HEK293 (cell line): Measurements from ENCODE around the gene RETREG2.

Experiments used
- BCL11A ChIP-seq: fragments of 450-650 bp; formaldehyde crosslinking; IDR thresholded peaks from 2 replicates; pipeline ENCODE4 v1.5.1; 2016; ENCODE audit warnings: low read depth, missing biosample characterization, missing genetic modification characterization
- BCL11B ChIP-seq: fragments of 450-650 bp; formaldehyde crosslinking; IDR thresholded peaks from 2 replicates; pipeline ENCODE4 v1.5.1; 2016; ENCODE audit warnings: low read depth, missing biosample characterization, missing genetic modification characterization
- IKZF3 ChIP-seq: fragments of 450-650 bp; IDR thresholded peaks from 2 replicates; pipeline ENCODE4 v1.5.0; 2018; ENCODE audit warnings: missing biosample characterization, mild to moderate bottlenecking, missing genetic modification characterization, moderate library complexity
- KLF10 ChIP-seq: fragments of 450-650 bp; IDR thresholded peaks from 2 replicates; pipeline ENCODE4 v1.5.1; 2018; ENCODE audit warnings: missing biosample characterization, mild to moderate bottlenecking, missing genetic modification characterization
- KLF17 ChIP-seq: fragments of 450-650 bp; formaldehyde crosslinking; IDR thresholded peaks from 2 replicates; pipeline ENCODE4 v1.5.1; 2016; ENCODE audit warnings: missing biosample characterization, missing genetic modification characterization
- KLF8 ChIP-seq: fragments of 450-650 bp; formaldehyde crosslinking; IDR thresholded peaks from 2 replicates; pipeline ENCODE4 v1.5.1; 2016; ENCODE audit warnings: missing biosample characterization, missing genetic modification characterization
- OVOL3 ChIP-seq: fragments of 450-650 bp; formaldehyde crosslinking; IDR thresholded peaks from 2 replicates; pipeline ENCODE4 v1.5.1; 2016; ENCODE audit warnings: missing biosample characterization, missing genetic modification characterization
- PRDM1 ChIP-seq: fragments of 450-650 bp; formaldehyde crosslinking; IDR thresholded peaks from 2 replicates; pipeline ENCODE4; 2016; ENCODE audit warnings: missing biosample characterization, missing genetic modification characterization
- REST ChIP-seq: fragments of 450-650 bp; formaldehyde crosslinking; IDR thresholded peaks from 2 replicates; pipeline ENCODE4 v1.5.1; 2016; ENCODE audit warnings: missing biosample characterization, missing genetic modification characterization
- ZBTB17 ChIP-seq: fragments of 450-650 bp; formaldehyde crosslinking; IDR thresholded peaks from 2 replicates; pipeline ENCODE4 v1.5.1; 2016; ENCODE audit warnings: missing biosample characterization, missing genetic modification characterization
- ZBTB44 ChIP-seq: fragments of 450-650 bp; IDR thresholded peaks from 2 replicates; pipeline ENCODE4 v1.5.1; 2018; ENCODE audit warnings: missing biosample characterization, mild to moderate bottlenecking, missing genetic modification characterization
- ZBTB49 ChIP-seq: fragments of 450-650 bp; formaldehyde crosslinking; IDR thresholded peaks from 2 replicates; pipeline ENCODE4 v1.5.1; 2016; ENCODE audit warnings: missing biosample characterization, missing genetic modification characterization, low read depth
- ZEB2 ChIP-seq: fragments of 450-650 bp; formaldehyde crosslinking; IDR thresholded peaks from 2 replicates; pipeline ENCODE4 v1.5.1; 2016; ENCODE audit warnings: missing biosample characterization, missing genetic modification characterization
- ZFHX2 ChIP-seq: fragments of 450-650 bp; formaldehyde crosslinking; conservative IDR thresholded peaks from 2 replicates; pipeline ENCODE4 v1.5.1; 2016; ENCODE audit warnings: missing biosample characterization, missing genetic modification characterization
- ZFP37 ChIP-seq: fragments of 450-650 bp; formaldehyde crosslinking; IDR thresholded peaks from 2 replicates; pipeline ENCODE4 v1.5.1; 2016; ENCODE audit warnings: missing biosample characterization, missing genetic modification characterization
- ZFP69B ChIP-seq: fragments of 450-650 bp; formaldehyde crosslinking; IDR thresholded peaks from 2 replicates; pipeline ENCODE4 v1.5.1; 2016; ENCODE audit warnings: missing biosample characterization, missing genetic modification characterization
- ZNF10 ChIP-seq: fragments of 450-650 bp; formaldehyde crosslinking; IDR thresholded peaks from 2 replicates; pipeline ENCODE4 v1.5.1; 2017; ENCODE audit warnings: missing biosample characterization, missing genetic modification characterization
- ZNF202 ChIP-seq: fragments of 450-650 bp; formaldehyde crosslinking; IDR thresholded peaks from 2 replicates; pipeline ENCODE4 v1.5.1; 2016; ENCODE audit warnings: missing biosample characterization, missing genetic modification characterization, borderline replicate concordance
- ZNF24 ChIP-seq: fragments of 450-650 bp; formaldehyde crosslinking; IDR thresholded peaks from 2 replicates; pipeline ENCODE4 v1.5.1; 2016; ENCODE audit warnings: missing biosample characterization, missing genetic modification characterization
- ZNF274 ChIP-seq, 2 experiments: fragments of 200-500 bp in 1 of 2; fragments of 450-650 bp in 1 of 2; sonication (Bioruptor generic) in 1 of 2; formaldehyde crosslinking in 1 of 2; IDR thresholded peaks; 2 replicates each; pipeline versions ENCODE4 v1.5.1 to v1.6.1; 2014 to 2016; ENCODE audit warnings: borderline replicate concordance in 1 of 2, inconsistent platforms in 1 of 2, low read length in 1 of 2, missing biosample characterization in 1 of 2, missing genetic modification characterization in 1 of 2
- ZNF311 ChIP-seq: fragments of 450-650 bp; formaldehyde crosslinking; IDR thresholded peaks from 2 replicates; pipeline ENCODE4 v1.5.1; 2017; ENCODE audit warnings: missing biosample characterization, missing genetic modification characterization, borderline replicate concordance
- ZNF404 ChIP-seq: fragments of 450-650 bp; formaldehyde crosslinking; IDR thresholded peaks from 2 replicates; pipeline ENCODE4 v1.5.1; 2017; ENCODE audit warnings: missing biosample characterization, missing genetic modification characterization
- ZNF501 ChIP-seq: fragments of 450-650 bp; formaldehyde crosslinking; IDR thresholded peaks from 2 replicates; pipeline ENCODE4 v1.5.1; 2016; ENCODE audit warnings: missing biosample characterization, missing genetic modification characterization
- ZNF530 ChIP-seq: fragments of 450-650 bp; formaldehyde crosslinking; IDR thresholded peaks from 2 replicates; pipeline ENCODE4 v1.5.1; 2016; ENCODE audit warnings: low read depth, missing biosample characterization, missing genetic modification characterization
- ZNF558 ChIP-seq: fragments of 450-650 bp; formaldehyde crosslinking; IDR thresholded peaks from 2 replicates; pipeline ENCODE4 v1.5.1; 2016; ENCODE audit warnings: missing biosample characterization, missing genetic modification characterization
- ZNF610 ChIP-seq: fragments of 450-650 bp; formaldehyde crosslinking; IDR thresholded peaks from 2 replicates; pipeline ENCODE4 v1.5.1; 2016; ENCODE audit warnings: missing biosample characterization, missing genetic modification characterization, borderline replicate concordance
- ZNF692 ChIP-seq: fragments of 450-650 bp; formaldehyde crosslinking; IDR thresholded peaks from 2 replicates; pipeline ENCODE4 v1.5.1; 2016; ENCODE audit warnings: missing biosample characterization, missing genetic modification characterization
- ZNF777 ChIP-seq: fragments of 450-650 bp; formaldehyde crosslinking; IDR thresholded peaks from 2 replicates; pipeline ENCODE4 v1.5.1; 2017; ENCODE audit warnings: missing biosample characterization, missing genetic modification characterization, borderline replicate concordance
- ZNF792 ChIP-seq: fragments of 450-650 bp; formaldehyde crosslinking; IDR thresholded peaks from 2 replicates; pipeline ENCODE4 v1.5.1; 2016; ENCODE audit warnings: missing biosample characterization, missing genetic modification characterization
- ZNF837 ChIP-seq: fragments of 450-650 bp; formaldehyde crosslinking; IDR thresholded peaks from 2 replicates; pipeline ENCODE4 v1.5.1; 2016; ENCODE audit warnings: missing biosample characterization, missing genetic modification characterization

Gene RETREG2

GRCh38 chr2:219160186-219161017 lies 17.7 kb upstream of the RETREG2 start, which contains the start of gene NHEJ1 (continued):
- peak; percentile 65; the same call in 1 of the 2 replicates for TF ChIP-seq ZNF501 (tag by site-specific recombination)
- TF ChIP-seq ZNF777, result no peak
- TF ChIP-seq ZNF274 (IDR thresholded peaks at IDR 0.05; ENCODE audit: low read length), result no peak
- no peak for TF ChIP-seq ZNF274 (tag by site-specific recombination; IDR thresholded peaks at IDR 0.05; ENCODE audit: borderline replicate concordance)
- no peak for TF ChIP-seq IKZF3
- TF ChIP-seq REST (tag by site-specific recombination), result 0 out of 2 replicates have a peak, but pooled peaks have one; percentile 18
- peak; percentile 80 for TF ChIP-seq KLF8 (tag by site-specific recombination)
- TF ChIP-seq BCL11A (tag by site-specific recombination), result no peak
- 0 out of 2 replicates have a peak, but pooled peaks have one; percentile 38 for TF ChIP-seq ZEB2
- TF ChIP-seq ZNF792 (tag by site-specific recombination), result no peak
- TF ChIP-seq KLF17 (tag by site-specific recombination), result peak; percentile 57; the same call in 1 of the 2 replicates
- TF ChIP-seq PRDM1 (tag by site-specific recombination), result peak; percentile 62
- peak; percentile 65 for TF ChIP-seq ZFHX2 (tag by site-specific recombination)
- no peak for TF ChIP-seq OVOL3 (tag by site-specific recombination)
- peak; percentile 97 for TF ChIP-seq ZNF692 (tag by site-specific recombination)
- TF ChIP-seq ZBTB49 (tag by site-specific recombination), result no peak
- TF ChIP-seq ZNF24 (tag by site-specific recombination), result no peak
- TF ChIP-seq ZBTB44, result no peak
- no peak for TF ChIP-seq BCL11B
- peak; percentile 64 for TF ChIP-seq KLF10 (tag by site-specific recombination)
- no peak for TF ChIP-seq ZNF202
- peak; percentile 42; the same call in 1 of the 2 replicates for TF ChIP-seq ZBTB17 (tag by site-specific recombination)
- peak; percentile 31; the same call in 1 of the 2 replicates for TF ChIP-seq ZNF10 (tag by site-specific recombination)
- no peak for TF ChIP-seq ZNF404 (tag by site-specific recombination)
- peak; percentile 96 for TF ChIP-seq ZFP69B
- peak; percentile 72; the same call in 1 of the 2 replicates for TF ChIP-seq ZFP37
- TF ChIP-seq ZNF558 (tag by site-specific recombination), result no peak
- TF ChIP-seq ZNF530 (tag by site-specific recombination), result no peak
- no peak for TF ChIP-seq ZNF311 (tag by site-specific recombination)
- TF ChIP-seq ZNF837 (tag by site-specific recombination), result no peak
- TF ChIP-seq ZNF610 (tag by site-specific recombination), result 0 out of 2 replicates have a peak, but pooled peaks have one; percentile 35
